Endothelial cell (in vitro differentiated cells): Measurements from ENCODE around the gene LAMA4. TPM values are rescaled to one million over a fixed set of nuclear protein-coding genes. Genes with fewer than 3 reads are reported as not detected.

ENCODE experiments used
- DNase-seq: peaks from one replicate; pipeline ENCODE4 v3.0.0; 2021; ENCODE audit warnings: low spot score
- H3K27ac Mint-ChIP-seq: one replicate; pipeline ENCODE4 v1.8.0; 2021; ENCODE audit warnings: mixed read lengths, inconsistent platforms; ENCODE audit not compliant: unreplicated experiment
- H3K27me3 Mint-ChIP-seq: one replicate; pipeline ENCODE4 v1.8.0; 2021; ENCODE audit warnings: mild to moderate bottlenecking, moderate library complexity, mixed read lengths, inconsistent platforms; ENCODE audit not compliant: unreplicated experiment
- H3K36me3 Mint-ChIP-seq: one replicate; pipeline ENCODE4 v1.8.0; 2021; ENCODE audit warnings: mild to moderate bottlenecking, low read depth, mixed read lengths, inconsistent platforms; ENCODE audit not compliant: unreplicated experiment
- H3K4me1 Mint-ChIP-seq: one replicate; pipeline ENCODE4 v1.8.0; 2021; ENCODE audit warnings: mild to moderate bottlenecking, mixed read lengths, inconsistent platforms; ENCODE audit not compliant: unreplicated experiment
- H3K4me3 Mint-ChIP-seq: one replicate; pipeline ENCODE4 v1.8.0; 2021; ENCODE audit warnings: mild to moderate bottlenecking, mixed read lengths, inconsistent platforms; ENCODE audit not compliant: unreplicated experiment
- H3K9me3 Mint-ChIP-seq: one replicate; pipeline ENCODE4 v1.8.0; 2021; ENCODE audit warnings: mixed read lengths, inconsistent platforms; ENCODE audit not compliant: unreplicated experiment
- CTCF ChIP-seq: fragments of 200-600 bp; sonication (generic); IDR thresholded peaks from one replicate; pipeline ENCODE4 v1.5.0; 2021; ENCODE audit warnings: antibody characterized with exemption; ENCODE audit not compliant: unreplicated experiment
- total RNA-seq: library from RNA; stranded (reverse); fragmentation: NEBNext Ultra II Directional; extraction: Animal tissue kit (Norgen Biotek cat#: 25700); gene quantifications from one replicate; pipeline ENCODE4 v1.2.1, GENCODE V29; 2021; ENCODE audit not compliant: unreplicated experiment

Gene LAMA4
- total RNA-seq, 1 donor from 2014 or later: 23.9 TPM

GRCh38 chr6:112172540-112172939 lies 81.8 kb downstream of the LAMA4 start:
- no peak for TF ChIP-seq CTCF
- Mint-ChIP-seq H3K36me3 (no peaks in the 10 kb centered on the region), H3K9me3 (no peaks in the 10 kb centered on the region), H3K27me3 (no peaks in the 10 kb centered on the region), H3K4me3 (no peak overlapping the region), H3K4me1 (peaks cover 27% of the 10 kb centered on the region), H3K27ac (peak overlapping the region; percentile 91)
- DNase-seq: peak; percentile 41

- DNase-seq: no peak
- H3K27ac Mint-ChIP-seq: no peak overlapping the region
- no peaks in the 10 kb centered on the region for H3K9me3 Mint-ChIP-seq
- H3K27me3 Mint-ChIP-seq: no peaks in the 10 kb centered on the region
- TF ChIP-seq CTCF: no peak
- no peak overlapping the region for H3K4me3 Mint-ChIP-seq
- no peaks in the 10 kb centered on the region for H3K36me3 Mint-ChIP-seq
- H3K4me1 Mint-ChIP-seq: peaks cover 33% of the 10 kb centered on the region
These were observed 84.8 kb downstream of the LAMA4 start for GRCh38 chr6:112169541-112169940.

GRCh38 chr6:112163295-112164257 lies 90.8 kb downstream of the LAMA4 start:
- peak; percentile 88 for DNase-seq
- H3K27ac Mint-ChIP-seq: peak overlapping the region; percentile 33
- no peaks in the 10 kb centered on the region for H3K36me3 Mint-ChIP-seq
- no peaks in the 10 kb centered on the region for H3K9me3 Mint-ChIP-seq
- H3K4me3 Mint-ChIP-seq: no peak overlapping the region
- peak; percentile 90 for TF ChIP-seq CTCF
- H3K4me1 Mint-ChIP-seq: peaks cover 20% of the 10 kb centered on the region
- no peaks in the 10 kb centered on the region for H3K27me3 Mint-ChIP-seq

- no peak overlapping the region for H3K27ac Mint-ChIP-seq
- H3K4me3 Mint-ChIP-seq: no peak overlapping the region
- no peaks in the 10 kb centered on the region for H3K36me3 Mint-ChIP-seq
- DNase-seq: no peak
- no peaks in the 10 kb centered on the region for H3K9me3 Mint-ChIP-seq
- peaks cover 30% of the 10 kb centered on the region for H3K4me1 Mint-ChIP-seq
- TF ChIP-seq CTCF: no peak
- peaks cover 1% of the 10 kb centered on the region for H3K27me3 Mint-ChIP-seq
These were observed 93.6 kb downstream of the LAMA4 start for GRCh38 chr6:112160745-112161144.

GRCh38 chr6:112156668-112157067 lies 97.7 kb downstream of the LAMA4 start:
- TF ChIP-seq CTCF: no peak
- Mint-ChIP-seq H3K27me3 (peaks cover 1% of the 10 kb centered on the region), H3K9me3 (no peaks in the 10 kb centered on the region), H3K4me1 (peaks cover 14% of the 10 kb centered on the region), H3K36me3 (no peaks in the 10 kb centered on the region), H3K27ac (peak overlapping the region; percentile 84), H3K4me3 (no peak overlapping the region)
- no peak for DNase-seq
